Uterus (tissue), 2 donors: ENCODE measurements around the gene GPRIN3.

Experiments used
- POLR2A ChIP-seq, 2 donors: fragments of 450-650 bp; IDR thresholded peaks; one replicate each; pipeline ENCODE4 v1.6.1; 2016; ENCODE audit warnings: antibody characterized with exemption in 2 of 2, mild to moderate bottlenecking in 1 of 2, moderate library complexity in 1 of 2
- TF ChIP-seq, protein P1 (sequence below), 4 experiments: fragments of 200-600 bp in 2 of 4; fragments of 450-650 bp in 2 of 4; sonication (generic) in 2 of 4; IDR thresholded peaks; one replicate each; pipeline ENCODE4 v1.5.1; 2016 to 2019; ENCODE audit warnings: antibody characterized with exemption in 4 of 4, mild to moderate bottlenecking in 2 of 4, moderate library complexity in 1 of 4

GRCh38 chr4:89319756-89320155 lies 12.2 kb upstream of the GPRIN3 start:
- no peak for TF ChIP-seq POLR2A (IDR thresholded peaks at IDR 0.05)
- TF ChIP-seq, protein P1, sequence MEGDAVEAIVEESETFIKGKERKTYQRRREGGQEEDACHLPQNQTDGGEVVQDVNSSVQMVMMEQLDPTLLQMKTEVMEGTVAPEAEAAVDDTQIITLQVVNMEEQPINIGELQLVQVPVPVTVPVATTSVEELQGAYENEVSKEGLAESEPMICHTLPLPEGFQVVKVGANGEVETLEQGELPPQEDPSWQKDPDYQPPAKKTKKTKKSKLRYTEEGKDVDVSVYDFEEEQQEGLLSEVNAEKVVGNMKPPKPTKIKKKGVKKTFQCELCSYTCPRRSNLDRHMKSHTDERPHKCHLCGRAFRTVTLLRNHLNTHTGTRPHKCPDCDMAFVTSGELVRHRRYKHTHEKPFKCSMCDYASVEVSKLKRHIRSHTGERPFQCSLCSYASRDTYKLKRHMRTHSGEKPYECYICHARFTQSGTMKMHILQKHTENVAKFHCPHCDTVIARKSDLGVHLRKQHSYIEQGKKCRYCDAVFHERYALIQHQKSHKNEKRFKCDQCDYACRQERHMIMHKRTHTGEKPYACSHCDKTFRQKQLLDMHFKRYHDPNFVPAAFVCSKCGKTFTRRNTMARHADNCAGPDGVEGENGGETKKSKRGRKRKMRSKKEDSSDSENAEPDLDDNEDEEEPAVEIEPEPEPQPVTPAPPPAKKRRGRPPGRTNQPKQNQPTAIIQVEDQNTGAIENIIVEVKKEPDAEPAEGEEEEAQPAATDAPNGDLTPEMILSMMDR (IDR thresholded peaks at IDR 0.05), result no peak
